Keratinocyte (primary cell): ENCODE results near the gene PNISR.

Experiments
- EZH2 ChIP-seq: IDR thresholded peaks from one replicate; pipeline ENCODE4 v1.6.1; 2012; ENCODE audit warnings: inconsistent platforms, mild to moderate bottlenecking, low read length, moderate library complexity
- TF ChIP-seq, protein P1 (sequence below), 3 experiments: IDR thresholded peaks in 1 of 3; conservative IDR thresholded peaks in 1 of 3; optimal IDR thresholded peaks in 1 of 3; 2 replicates in 2 of 3; 3 replicates in 1 of 3; pipeline versions ENCODE3 to v1.5.1; 2011; ENCODE audit warnings: low read length in 3 of 3, mild to moderate bottlenecking in 3 of 3, moderate library complexity in 2 of 3, control low read depth in 1 of 3, inconsistent platforms in 1 of 3; ENCODE audit not compliant: insufficient read depth in 2 of 3; ENCODE audit errors: extremely low read depth in 1 of 3

DNA sequence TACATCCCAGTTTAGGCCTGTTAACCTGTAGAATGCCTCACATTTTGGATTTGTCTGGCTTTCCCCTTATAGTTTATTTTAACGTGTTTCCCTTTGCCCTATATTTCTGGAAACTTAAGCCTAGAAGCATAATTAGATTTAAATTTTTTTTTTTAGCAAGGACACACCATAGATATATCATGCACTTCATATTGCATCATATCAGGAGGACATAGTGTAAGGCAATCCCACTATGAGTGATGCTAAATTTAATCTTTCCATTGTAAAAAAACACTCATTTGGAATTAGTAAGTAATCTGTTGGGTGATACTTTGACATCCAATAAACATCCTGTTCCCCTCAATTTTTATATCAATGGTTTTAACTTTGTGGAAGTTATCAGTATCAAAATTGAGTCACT is 65.3 kb downstream of the PNISR start:
- TF ChIP-seq, protein P1, sequence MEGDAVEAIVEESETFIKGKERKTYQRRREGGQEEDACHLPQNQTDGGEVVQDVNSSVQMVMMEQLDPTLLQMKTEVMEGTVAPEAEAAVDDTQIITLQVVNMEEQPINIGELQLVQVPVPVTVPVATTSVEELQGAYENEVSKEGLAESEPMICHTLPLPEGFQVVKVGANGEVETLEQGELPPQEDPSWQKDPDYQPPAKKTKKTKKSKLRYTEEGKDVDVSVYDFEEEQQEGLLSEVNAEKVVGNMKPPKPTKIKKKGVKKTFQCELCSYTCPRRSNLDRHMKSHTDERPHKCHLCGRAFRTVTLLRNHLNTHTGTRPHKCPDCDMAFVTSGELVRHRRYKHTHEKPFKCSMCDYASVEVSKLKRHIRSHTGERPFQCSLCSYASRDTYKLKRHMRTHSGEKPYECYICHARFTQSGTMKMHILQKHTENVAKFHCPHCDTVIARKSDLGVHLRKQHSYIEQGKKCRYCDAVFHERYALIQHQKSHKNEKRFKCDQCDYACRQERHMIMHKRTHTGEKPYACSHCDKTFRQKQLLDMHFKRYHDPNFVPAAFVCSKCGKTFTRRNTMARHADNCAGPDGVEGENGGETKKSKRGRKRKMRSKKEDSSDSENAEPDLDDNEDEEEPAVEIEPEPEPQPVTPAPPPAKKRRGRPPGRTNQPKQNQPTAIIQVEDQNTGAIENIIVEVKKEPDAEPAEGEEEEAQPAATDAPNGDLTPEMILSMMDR (optimal IDR thresholded peaks at IDR 0.05 in 1 of 3, IDR thresholded peaks at IDR 0.05 in 1 of 3, conservative IDR thresholded peaks at IDR 0.05 in 1 of 3; ENCODE audit: extremely low read depth in 1 of 3, insufficient read depth in 2 of 3, low read length in 3 of 3): no peak
- no peak for TF ChIP-seq EZH2
